GM19395 (cell line): Measurements from ENCODE around the gene SLC9A3.

Experiments used
- ATAC-seq: cut with Tn5 transposase; IDR thresholded peaks from one replicate; pipeline ENCODE4 v1.9.1; 2021; ENCODE audit warnings: mild to moderate bottlenecking, moderate library complexity; ENCODE audit not compliant: unreplicated experiment

SLC9A3 gene

DNA sequence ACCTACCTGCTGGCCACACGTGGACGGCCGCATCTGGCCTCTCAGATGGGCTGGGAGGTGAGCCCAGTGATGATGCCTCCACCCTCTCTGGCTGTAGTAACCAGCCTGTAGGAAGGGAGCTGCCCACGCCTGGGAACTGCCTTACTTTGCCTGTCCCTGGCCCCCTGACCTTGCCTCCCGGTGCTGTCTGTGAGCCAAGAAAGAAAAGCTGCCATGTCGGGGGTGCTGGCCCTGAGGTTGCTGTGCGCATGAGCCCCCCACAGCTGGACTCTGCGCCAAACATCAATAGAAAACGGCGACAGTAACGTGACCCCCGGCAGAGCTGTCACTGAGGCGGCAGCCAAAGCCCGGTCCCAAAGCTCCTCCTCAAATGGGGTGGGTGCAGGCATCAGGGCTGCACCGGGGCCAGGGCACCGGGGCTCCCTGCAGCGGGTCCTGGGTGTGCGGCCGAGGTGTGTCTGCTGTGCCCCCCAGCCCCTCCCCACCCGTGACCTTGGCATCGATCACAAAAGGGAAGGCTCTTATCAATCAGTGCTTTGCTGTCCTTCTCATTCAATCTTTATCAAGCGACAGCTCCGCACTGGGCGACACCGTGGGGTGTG lies 15.3 kb upstream of the SLC9A3 start:
- no peak for ATAC-seq

DNA sequence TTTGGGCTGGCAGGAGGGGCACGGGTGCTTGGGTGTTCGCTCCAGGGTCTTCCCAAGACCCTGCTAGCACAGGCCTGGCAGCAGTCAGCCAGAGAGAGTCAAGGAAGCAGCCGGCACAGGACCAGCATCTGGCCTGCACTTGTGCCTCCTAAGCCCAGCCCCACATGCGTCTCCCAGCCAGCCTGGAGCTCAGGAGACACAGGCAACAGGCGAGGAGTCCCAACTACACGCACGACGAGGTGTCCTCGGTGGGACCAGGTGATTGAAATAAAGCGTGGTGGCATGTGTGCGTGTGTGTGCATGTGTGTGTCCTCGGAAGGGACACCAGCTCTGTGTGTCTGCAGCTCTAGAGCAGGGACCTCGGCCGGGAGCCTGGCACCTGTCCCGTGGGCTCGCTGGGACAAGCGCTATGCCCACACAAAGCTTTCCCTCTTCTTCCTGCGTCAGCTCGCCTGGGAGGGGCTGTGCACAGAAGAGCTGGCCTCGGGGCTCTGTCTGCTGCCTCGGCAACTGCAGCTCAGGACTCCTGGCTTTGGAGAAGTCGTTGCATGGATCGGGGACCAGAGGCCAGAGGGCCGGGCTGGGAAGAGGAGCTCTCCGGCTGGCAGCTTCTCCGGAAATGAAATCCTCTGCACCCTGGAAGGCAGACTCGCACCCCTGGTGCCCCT lies 14.7 kb upstream of the SLC9A3 start:
- no peak for ATAC-seq

DNA sequence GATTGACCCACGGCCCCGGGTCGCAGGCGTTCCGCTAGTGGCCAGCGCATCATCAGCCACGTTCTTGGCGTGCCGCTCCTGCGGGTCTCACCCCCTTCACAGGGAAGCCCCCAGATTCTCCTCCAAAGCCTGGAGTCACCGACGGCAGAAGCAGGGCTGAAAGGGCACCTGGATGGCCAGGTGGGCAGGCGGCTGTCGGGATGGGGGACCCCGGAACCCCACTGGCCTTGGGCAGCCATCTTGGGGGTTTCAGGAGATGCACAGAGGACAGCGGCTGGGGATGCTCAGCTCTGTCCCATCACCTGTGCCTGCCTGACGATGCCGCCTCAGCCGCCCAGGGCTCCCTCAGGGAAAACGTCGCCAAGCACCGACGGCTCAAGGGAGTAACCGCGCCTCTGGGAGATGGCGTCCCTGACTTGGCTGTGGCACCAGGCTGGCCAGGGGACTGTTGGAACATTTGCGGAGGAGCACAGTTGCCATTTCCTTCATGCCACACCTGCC lies 14.1 kb upstream of the SLC9A3 start:
- ATAC-seq = no peak

DNA sequence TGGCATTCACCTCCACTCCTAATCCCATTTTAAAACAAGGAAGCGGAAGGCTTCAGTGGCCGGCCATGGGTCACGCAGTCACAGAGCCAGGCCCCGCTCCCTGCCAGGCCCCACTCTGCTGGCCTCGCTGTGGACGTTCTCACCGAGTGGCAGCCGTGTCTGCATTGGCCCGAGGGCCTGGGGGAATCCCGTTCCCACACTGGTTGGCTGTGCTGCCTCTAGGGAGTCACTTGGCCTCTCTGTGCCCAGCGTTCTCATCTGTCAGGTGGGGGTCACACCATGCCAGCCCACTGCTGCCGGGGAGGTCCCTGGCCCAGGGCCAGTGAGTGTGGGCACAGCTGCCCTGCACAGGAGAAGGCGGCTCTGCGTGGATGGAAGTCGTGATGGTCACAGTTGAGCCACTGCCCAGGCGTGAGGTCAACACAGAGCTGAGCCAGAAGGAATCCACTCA lies 13.4 kb upstream of the SLC9A3 start:
- ATAC-seq = no peak

DNA sequence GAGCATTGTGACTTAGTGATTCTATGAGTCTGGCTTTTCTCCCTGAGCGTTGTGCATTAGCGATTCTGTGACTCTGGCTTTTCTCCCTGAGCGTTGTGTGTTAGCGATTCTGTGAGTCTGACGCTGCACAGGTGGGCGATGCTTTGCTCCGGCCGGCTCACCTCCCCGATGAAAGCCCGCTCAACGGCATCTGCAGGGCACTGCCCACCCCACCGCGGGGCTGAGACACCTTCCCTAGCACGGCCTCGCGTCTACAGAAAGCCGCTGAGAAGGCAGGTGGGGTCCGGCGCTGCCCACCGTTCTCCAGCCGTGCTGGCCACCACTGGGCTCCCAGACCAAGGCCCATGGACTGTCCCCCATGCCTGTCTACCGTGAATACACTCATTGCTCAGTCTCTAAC lies 12.8 kb upstream of the SLC9A3 start:
- ATAC-seq = no peak

DNA sequence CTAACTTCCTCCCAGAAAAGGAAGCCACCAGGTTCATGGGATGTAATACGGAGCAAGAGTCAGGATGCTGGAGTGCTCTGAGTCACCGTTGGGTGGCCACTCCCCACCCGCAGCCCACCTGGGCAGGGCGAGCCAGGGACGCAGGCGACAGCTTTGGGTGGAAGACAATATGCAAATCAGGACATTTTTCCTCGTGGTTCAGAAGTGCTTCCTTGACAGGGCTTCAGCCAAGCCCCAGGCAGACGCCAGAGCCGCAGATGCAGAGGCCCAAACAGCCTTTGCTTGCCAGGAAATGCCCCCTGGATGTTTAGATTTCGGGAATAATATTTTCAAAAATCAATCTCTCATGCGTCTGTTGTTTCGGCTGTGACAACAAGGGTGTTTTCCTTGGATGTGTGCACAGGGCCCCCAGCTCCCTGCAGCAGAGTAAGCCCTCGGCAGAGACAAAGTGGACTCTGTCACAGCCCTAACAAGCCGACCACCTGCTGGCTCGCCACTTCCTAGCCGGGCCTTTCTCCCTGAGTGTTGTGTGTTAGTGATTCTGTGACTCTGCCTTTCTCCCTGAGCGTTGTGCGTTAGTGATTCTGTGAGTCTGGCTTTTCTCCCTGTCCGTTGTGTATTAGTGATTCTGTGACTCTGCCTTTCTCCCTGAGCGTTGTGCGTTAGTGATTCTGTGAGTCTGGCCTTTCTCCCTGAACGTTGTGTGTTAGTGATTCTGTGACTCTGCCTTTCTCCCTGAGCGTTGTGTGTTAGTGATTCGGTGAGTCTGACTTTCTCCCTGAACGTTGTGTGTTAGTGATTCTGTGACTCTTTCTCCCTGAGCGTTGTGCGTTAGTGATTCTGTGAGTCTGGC lies 11.8 kb upstream of the SLC9A3 start:
- no peak for ATAC-seq

DNA sequence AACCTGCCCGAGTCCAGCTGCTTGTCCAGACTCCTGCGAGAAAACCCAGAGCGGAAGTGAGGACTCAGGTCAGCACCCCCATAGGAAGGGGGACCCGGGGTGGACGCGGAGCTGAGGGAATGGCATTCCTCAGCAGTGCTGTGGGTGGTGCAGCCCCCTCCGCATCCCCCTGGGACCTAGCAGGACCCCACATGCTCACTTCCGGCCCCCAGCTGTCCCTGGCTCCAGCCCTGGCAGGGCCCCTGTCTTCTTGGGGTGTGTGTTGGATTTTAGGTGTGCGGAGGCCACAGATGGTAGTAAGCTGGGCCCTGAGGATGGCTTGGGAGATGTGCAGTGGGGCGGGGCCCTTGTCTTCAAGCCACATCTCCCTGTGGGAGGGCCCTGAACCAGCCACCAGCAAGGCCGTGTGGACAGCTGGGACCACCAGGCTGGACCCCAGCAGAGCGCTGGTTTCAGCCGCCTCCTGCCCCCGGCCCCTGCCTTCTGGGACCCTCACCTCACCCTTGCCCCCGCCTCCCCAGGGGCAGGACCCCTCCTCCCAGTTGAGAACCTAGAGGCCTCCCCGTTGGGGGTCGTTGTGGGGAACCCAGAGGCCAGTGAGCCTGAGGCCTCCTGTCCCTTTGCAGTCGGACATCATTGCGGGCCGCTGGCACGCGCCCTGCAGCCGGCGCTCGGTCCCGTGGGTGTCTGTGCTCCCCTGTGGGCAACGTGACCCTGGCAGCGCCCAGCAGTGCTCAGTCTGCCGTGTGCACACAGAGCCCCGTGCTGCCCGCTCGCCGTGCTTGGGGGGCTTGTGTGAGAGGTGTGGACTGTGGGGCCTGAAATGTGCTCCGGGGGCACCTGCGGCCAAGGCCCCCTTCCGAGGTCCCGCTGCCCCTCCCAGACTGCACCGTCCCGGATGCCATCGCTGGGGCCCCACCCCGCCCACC lies 10.8 kb upstream of the SLC9A3 start:
- no peak for ATAC-seq

DNA sequence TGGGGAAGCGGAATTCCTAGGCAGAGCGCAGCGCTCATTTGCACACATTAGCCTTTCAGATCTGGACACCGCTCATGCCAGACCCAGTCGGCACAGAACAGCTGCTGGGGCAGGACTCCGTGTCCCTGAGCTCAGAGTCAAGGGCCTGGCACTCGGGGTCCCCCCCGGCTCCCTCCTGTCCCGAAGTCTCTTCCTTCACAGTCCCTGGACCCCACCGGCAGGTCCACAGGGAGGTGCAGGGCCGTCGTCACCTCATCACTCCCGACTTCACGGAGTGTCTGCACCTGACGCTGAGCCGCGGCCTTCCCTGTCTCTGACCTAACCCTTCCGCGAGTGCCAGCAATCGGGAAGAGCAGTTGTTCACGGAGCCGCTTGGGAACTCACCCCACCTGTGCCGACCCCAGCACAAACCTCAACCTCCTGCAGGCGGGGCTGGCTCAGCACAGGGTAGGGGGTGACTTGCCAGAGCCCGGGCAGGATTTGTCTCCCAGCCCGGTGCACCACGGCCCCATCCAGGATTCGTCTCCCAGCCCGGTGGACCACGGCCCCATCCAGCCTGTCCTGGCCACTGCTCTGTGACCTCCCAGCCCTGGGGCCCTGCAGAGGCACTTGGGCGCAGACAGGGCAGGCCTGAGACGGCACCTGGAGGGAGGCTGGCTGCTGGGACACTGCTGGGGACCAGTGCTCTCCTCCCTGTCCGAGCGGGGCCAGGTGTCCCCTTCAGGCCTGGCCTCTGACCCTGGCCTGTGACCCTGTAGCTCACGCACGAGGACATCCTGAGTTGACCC lies 9.9 kb upstream of the SLC9A3 start:
- no peak for ATAC-seq

DNA sequence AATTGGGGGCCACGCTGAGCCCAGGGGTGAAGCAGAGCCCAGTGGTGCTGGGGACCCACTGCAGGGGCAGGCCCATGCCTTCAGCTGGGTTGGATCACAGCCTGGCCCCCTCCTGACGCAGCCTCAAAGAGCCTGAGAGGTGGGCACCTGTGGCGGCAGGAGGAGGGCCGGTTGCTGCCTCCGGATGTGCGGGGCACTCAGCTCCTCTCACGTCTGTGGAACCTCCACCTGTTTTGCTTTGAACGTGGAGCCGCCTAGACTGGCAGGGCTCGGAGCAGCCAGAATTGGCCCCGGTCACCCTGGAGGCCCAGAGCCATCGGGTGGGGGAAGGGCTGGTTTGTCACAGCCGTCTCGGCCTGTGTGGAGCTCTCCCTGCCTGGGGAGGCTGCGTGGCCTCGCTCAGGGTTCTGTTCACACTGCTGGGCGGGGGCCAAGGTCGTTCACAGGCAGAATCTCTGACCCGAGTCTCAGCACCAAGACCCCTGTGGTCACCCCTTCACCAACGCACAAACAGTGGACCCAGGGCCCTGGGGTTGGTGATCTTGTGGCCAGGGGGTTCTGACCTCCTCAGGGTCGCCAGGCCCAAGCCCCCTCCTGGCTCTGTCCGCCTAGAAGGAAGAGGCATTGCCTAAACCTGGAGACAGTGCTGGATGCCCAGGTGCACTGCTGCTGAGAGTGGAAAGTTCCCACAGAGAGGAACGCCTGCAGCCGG lies 9.2 kb upstream of the SLC9A3 start:
- no peak for ATAC-seq

DNA sequence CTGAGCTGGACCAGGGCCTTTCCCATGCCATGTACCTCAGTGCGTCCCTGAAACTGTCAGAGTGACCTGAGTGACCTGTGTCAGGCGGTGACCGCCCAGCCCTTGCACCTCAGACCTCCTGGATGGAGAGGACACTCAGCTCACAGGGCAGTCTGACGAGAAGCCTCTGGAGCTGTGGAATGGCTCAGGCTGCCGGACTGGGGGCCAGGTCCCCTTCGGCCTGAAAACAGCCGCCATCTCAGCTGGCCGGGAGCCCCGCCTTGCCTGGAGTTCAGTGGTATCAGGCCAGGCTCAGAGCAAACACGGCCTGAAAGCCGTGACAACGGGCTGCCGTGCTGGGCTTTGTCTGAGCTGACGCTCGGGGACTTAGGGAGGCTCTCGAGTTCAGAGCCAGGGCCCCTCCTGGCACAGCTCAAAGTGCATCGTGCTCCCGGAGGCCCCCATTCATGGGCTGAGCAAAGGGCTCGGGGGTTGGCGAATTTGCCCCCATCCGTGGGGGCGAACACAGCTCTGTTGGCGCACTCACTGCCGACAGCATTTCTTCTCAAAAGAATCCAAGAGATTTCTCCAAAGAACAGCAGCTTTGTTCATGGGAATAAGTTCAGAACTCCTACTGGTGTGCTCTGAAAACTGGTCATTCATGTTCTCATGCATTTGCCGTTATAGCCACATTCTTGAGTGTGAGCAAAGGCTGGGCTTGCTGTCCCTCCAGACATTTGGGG lies 8.4 kb upstream of the SLC9A3 start:
- ATAC-seq = no peak

DNA sequence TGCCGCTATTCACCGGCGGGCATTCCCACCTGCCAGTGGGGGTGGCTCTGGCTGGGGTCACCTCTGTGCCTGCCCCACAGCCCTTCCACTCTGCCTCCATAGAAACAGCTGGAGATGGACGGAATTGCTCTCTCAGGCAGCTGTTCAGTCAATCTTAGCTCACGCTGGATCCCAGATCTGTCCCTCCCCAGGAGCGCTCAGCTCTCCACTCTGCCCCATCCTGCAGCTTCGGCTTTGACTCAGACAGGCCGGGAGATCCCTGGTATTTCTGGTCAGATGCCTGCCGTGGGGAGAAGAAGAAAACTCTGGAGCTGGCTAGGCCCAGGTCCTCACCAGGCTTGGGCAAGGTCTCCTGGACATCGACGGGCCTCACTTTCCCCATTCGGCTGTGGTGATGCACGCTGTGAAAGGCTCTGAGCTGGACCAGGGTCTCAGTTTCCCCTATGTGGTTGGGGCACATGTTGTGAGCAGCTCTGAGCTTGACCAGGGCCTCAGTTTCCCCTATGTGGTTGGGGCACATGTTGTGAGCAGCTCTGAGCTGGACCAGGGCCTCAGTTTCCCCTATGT lies 7.6 kb upstream of the SLC9A3 start:
- ATAC-seq = no peak

DNA sequence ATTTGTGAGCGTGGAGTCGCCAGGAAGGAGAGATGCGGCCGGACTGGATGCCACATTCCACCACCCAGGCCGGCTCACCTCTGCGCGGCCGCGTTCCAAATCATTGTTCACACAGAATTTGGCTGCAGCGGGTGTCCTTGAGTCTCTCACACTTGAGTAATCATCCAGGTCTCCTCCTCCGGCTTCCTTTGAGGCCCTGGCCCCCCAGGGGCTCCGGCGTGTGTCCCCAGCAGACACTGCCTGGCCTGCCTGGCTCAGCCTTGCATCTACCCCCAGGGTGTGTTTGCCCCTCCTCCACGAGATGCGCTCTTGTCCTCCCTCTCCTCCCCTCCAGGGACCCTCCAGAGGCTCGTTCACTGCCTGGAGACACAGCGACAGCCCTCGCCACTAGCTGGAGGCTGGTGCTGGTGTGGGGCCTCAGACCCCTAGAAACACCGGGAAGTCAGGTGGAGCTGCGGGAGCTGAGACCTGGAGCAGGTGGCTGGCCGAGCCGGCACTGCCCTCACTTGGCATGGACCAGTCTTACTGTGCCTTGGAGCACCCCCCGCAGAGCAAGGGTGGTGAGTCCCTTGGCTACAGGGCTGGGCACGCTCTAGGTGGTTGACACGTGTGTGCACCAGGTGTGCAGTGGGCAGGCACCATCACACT lies 7.0 kb upstream of the SLC9A3 start:
- no peak for ATAC-seq

DNA sequence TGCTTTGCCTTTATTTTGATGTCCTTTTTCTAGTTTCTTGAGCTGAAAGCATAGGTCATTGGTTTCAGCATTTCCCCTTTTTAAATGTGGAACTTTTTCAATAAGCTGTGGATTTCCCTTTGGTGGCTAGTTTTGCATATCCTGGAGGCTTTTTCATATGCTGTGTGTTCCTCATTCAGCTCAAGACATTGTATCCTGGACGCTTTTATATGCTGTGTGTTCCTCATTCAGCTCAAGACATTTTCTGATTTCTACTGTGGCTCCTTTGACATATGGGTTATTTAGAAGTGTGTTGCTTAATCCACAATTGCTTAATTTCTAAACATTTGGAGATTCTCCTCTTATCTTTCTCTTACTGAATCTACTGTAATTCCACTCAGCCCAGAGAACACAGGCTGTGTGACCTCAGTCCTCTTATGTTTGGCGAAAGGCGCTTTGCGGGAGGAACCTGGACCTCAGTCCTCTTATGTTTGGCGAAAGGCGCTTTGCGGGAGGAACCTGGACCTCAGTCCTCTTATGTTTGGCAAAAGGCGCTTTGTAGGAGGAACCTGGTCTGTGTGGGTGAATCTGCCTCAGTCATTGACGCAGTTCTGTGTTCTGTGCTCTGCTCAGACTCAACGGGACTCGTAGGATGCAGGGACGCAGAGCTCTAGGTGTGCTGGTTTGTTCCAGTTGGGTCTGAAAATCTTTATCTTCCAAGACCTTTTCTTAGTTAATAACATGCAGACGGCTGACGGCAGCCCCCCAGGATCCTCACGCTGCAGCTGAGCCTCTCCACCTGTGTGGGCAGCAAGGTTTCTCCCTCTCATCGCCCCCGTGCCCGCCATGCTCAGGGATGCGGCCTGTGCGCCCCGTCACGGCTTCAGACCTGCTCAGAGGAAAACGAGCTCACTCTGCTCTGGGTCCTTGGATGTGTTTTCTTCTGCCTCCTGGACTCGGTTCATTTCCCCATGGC lies 6.0 kb upstream of the SLC9A3 start:
- no peak for ATAC-seq

DNA sequence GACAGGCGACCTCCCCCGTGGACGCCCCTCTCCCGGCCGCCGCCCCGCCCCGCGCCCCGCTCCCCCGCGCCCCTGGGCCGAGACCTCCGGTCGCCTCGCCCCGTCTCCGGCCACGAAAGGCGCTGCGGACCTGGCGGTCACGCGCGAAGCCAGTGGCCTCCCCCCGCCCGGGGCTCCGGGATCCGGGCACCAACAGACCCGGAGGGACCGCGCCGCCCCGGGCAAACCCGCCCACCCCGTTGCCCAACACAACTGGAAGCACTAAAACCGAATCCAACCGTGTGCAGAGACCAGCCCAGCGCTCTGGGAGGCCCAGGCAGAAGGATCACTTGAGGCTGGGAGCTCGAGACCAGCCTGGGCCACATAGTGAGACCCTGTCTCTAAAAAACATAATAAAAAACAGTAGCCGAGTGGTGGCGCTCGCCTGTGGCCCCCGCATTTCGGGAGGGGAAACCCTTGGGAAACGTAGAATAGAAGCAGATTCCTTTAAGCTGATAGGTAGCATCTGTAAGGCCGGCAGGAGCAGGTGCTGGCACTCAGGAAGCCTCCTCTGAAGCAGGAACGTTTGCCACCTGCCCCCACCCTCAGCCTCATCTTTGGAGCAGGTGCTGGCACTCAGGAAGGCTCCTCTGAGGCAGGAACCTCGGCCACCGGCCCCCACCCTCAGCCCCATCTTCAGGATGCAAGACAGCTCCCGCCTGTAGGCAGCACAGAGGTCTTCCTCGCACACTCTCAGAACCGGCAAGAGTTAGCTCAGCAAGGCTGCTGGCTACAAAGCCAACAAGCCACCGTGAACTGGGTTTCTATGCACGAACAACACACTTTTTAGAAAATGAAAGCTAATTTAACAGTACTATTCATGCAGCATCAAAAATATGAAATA lies 4.6 kb upstream of the SLC9A3 start:
- ATAC-seq = no peak
